Measurements from ENCODE around the gene LMNB1. TPM values are rescaled to one million over a fixed set of nuclear protein-coding genes. Genes with fewer than 3 reads are reported as not detected.

LMNB1 gene
- total RNA-seq, 6 experiments from 2014 or later = 3.3 to 13.3 (median 7.1) TPM

DNA sequence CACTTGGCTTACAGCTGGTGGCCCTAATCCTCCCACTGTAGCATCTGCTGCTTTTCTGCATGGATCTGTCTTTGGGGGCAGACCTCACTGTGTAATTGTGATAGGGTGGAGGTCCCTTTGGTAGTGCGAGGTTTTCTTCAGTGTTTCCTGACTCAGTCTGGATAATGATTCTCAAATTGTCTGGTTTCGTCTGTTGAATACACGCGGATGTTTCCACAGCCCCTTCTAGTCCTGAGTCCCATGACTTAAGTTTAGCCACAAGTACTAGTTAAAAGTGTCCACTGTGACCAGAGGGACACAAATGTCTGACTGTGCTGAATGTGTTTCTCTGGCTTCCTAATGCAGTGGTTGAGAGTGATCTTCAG is 70.5 kb downstream of the LMNB1 start:
- TF ChIP-seq, protein P1, sequence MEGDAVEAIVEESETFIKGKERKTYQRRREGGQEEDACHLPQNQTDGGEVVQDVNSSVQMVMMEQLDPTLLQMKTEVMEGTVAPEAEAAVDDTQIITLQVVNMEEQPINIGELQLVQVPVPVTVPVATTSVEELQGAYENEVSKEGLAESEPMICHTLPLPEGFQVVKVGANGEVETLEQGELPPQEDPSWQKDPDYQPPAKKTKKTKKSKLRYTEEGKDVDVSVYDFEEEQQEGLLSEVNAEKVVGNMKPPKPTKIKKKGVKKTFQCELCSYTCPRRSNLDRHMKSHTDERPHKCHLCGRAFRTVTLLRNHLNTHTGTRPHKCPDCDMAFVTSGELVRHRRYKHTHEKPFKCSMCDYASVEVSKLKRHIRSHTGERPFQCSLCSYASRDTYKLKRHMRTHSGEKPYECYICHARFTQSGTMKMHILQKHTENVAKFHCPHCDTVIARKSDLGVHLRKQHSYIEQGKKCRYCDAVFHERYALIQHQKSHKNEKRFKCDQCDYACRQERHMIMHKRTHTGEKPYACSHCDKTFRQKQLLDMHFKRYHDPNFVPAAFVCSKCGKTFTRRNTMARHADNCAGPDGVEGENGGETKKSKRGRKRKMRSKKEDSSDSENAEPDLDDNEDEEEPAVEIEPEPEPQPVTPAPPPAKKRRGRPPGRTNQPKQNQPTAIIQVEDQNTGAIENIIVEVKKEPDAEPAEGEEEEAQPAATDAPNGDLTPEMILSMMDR (IDR thresholded peaks at IDR 0.05) = no peak
- TF ChIP-seq POLR2A (IDR thresholded peaks at IDR 0.05) = no peak
- DNase-seq (no peak), ATAC-seq (no peak)
- H3K9me3 ChIP-seq = no peaks in the 10 kb centered on the region
- intact Hi-C loops (cut with DNase I) = no loop called here
- no peaks in the 10 kb centered on the region for H3K36me3 ChIP-seq
- H3K4me1 ChIP-seq = peaks cover 0 to 22% (median 0%) of the 10 kb centered on the region in 4 donors
- no peaks in the 10 kb centered on the region for H3K27me3 ChIP-seq
- H3K4me3 ChIP-seq = no peak overlapping the region
- WGBS (ENCODE audit: insufficient coverage, low coverage, low lambda C conversion rate, missing lambda C conversion rate) = 68% methylated on average over 4 of the region's 4 CpGs
- H3K27ac ChIP-seq = peak overlapping the region in 2 of 3 donors; percentile 43

DNA sequence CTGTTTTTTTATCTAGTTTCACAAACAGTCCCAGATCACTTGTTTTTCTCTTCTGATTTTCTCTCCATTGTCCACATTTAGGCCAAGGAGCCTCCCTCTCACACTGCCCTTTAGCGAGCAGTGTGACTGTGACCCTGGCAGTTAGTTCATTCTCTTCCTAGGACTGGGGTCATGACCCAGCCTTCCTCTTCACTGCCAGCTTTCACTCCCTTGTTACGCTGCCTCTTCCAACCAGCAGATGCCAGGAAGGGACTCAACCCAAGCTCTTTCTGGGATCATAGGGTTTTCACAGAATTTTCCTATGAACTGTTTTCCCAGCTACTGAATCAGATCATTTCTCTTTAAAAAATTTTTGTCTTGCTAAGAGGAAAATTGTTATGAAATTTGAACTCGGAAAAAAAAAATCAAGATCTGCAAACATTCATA is 70.9 kb downstream of the LMNB1 start:
- no peaks in the 10 kb centered on the region for H3K9me3 ChIP-seq
- peaks cover 0 to 22% (median 0%) of the 10 kb centered on the region in 4 donors for H3K4me1 ChIP-seq
- peak overlapping the region in 2 of 3 donors; percentile 43 for H3K27ac ChIP-seq
- 25% methylated on average over 3 of the region's 3 CpGs for WGBS (ENCODE audit: insufficient coverage, low coverage, low lambda C conversion rate, missing lambda C conversion rate)
- no peaks in the 10 kb centered on the region for H3K36me3 ChIP-seq
- no peak for TF ChIP-seq POLR2A (IDR thresholded peaks at IDR 0.05)
- TF ChIP-seq, protein P1 (IDR thresholded peaks at IDR 0.05) = no peak
- no peaks in the 10 kb centered on the region for H3K27me3 ChIP-seq
- ATAC-seq (peak; percentile 77 to 92 (median 82)), DNase-seq (no peak)
- H3K4me3 ChIP-seq = no peak overlapping the region
- intact Hi-C loops (cut with DNase I) = no loop called here

DNA sequence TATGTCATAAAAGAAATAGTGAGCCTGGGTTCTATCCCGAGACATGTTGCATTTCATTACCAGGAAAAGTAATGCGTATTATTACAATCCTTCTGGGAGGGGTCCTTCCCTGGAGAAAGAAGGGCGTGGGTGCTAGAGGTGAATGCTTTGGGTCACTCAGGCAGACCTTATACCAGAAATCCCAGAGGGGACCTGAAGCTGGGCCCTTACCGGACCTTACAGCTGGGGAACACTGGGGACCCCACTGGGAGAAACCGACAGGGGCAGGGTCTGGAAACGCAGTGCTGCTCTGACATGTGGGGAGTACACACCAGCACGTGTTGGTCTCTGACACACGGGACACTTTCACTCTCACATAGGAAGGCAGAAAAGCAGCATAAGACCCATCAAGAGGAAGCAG is 71.3 kb downstream of the LMNB1 start:
- no peaks in the 10 kb centered on the region for H3K27me3 ChIP-seq
- peak overlapping the region in 1 of 3 donors; percentile 43 for H3K27ac ChIP-seq
- H3K4me3 ChIP-seq = no peak overlapping the region
- ATAC-seq = no peak
- DNase-seq = no peak
- no peaks in the 10 kb centered on the region for H3K36me3 ChIP-seq
- TF ChIP-seq, protein P1 (IDR thresholded peaks at IDR 0.05) = no peak
- no peak for TF ChIP-seq POLR2A (IDR thresholded peaks at IDR 0.05)
- no peaks in the 10 kb centered on the region for H3K9me3 ChIP-seq
- 72% methylated on average over 8 of the region's 8 CpGs for WGBS (ENCODE audit: insufficient coverage, low coverage, low lambda C conversion rate, missing lambda C conversion rate)
- H3K4me1 ChIP-seq = peaks cover 0 to 22% (median 0%) of the 10 kb centered on the region in 4 donors
- intact Hi-C loops (cut with DNase I) = no loop called here

DNA sequence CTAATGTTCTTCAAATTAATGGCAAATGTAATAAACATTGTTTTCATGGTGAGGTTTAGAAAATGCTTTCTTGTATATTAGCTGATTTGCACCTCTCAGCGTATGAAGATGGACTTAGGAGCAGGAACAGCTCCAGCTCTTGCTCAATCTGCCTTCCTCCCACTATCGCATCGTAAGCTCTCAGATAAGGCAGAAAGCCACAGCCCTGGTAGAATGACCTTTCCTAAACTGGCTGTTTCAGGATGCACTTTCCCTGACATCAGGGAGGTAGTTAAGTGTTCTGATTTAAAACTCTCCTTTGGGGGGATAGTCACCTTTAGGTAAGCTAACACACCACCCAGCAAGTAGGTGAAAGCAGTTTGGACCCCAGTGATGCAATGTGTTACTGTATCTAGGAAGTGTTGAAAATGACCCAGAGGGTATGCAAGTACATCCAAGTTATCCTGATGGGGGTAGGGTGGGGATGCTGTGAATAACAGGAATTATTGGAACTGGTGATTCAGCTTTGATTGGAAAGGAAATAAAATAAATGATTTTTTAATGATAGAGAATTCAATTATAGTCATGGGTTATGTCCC is 72.3 kb downstream of the LMNB1 start:
- intact Hi-C loops (cut with DNase I) = no loop called here
- H3K27me3 ChIP-seq = no peaks in the 10 kb centered on the region
- DNase-seq = peak in 1 of 3 donors; percentile 63
- WGBS (ENCODE audit: insufficient coverage, low coverage, low lambda C conversion rate, missing lambda C conversion rate) = 10% methylated on average over 3 of the region's 3 CpGs
- peak overlapping the region in 1 of 3 donors; percentile 3 for H3K27ac ChIP-seq
- no peak overlapping the region for H3K4me3 ChIP-seq
- ATAC-seq = peak; percentile 84 to 90 (median 89)
- no peaks in the 10 kb centered on the region for H3K36me3 ChIP-seq
- H3K4me1 ChIP-seq = peaks cover 0 to 22% (median 0%) of the 10 kb centered on the region in 4 donors
- no peak for TF ChIP-seq POLR2A (IDR thresholded peaks at IDR 0.05)
- TF ChIP-seq, protein P1 (IDR thresholded peaks at IDR 0.05) = no peak
- H3K9me3 ChIP-seq = no peaks in the 10 kb centered on the region
